DOHH2 (cell line): ENCODE measurements around the gene RAB43.
"Not testable (repeated sequence)": the region's sequence is repeated elsewhere in the genome, so short reads cannot be mapped to it uniquely, and the experiment has no call there.

Experiments
- H3F3A ChIP-seq: fragments of 200-600 bp; sonication (generic), shearing (Covaris generic); 2 replicates; pipeline ENCODE4 v1.6.0; 2016; ENCODE audit warnings: antibody characterized with exemption, mild to moderate bottlenecking; ENCODE audit not compliant: control insufficient read depth, insufficient read depth
- H3K27ac ChIP-seq: fragments of 200-600 bp; sonication (generic); 2 replicates; pipeline ENCODE4 v1.5.1; 2014; ENCODE audit warnings: low read depth, mild to moderate bottlenecking, low read length, moderate library complexity
- H3K27me3 ChIP-seq: fragments of 200-600 bp; sonication (generic); 2 replicates; pipeline ENCODE4 v1.6.1; 2014; ENCODE audit warnings: mild to moderate bottlenecking, low read length, mixed read lengths; ENCODE audit not compliant: control insufficient read depth
- H3K36me3 ChIP-seq: fragments of 200-600 bp; sonication (generic); 2 replicates; pipeline ENCODE4 v1.6.1; 2014; ENCODE audit warnings: mild to moderate bottlenecking, low read length, moderate library complexity, mixed read lengths; ENCODE audit not compliant: control insufficient read depth
- H3K4me1 ChIP-seq: fragments of 200-600 bp; sonication (generic); 2 replicates; pipeline ENCODE4 v1.6.1; 2014; ENCODE audit warnings: mild to moderate bottlenecking, low read length, mixed read lengths; ENCODE audit not compliant: control insufficient read depth
- H3K4me2 ChIP-seq: fragments of 200-600 bp; sonication (generic); 2 replicates; pipeline ENCODE4 v1.6.0; 2014; ENCODE audit warnings: mild to moderate bottlenecking, low read length, moderate library complexity
- H3K4me3 ChIP-seq: fragments of 200-600 bp; sonication (generic); 2 replicates; pipeline ENCODE4 v1.5.1; 2014; ENCODE audit warnings: mild to moderate bottlenecking, low read length, mixed read lengths
- H3K79me2 ChIP-seq: fragments of 200-600 bp; sonication (generic); 2 replicates; pipeline ENCODE4 v1.6.1; 2014; ENCODE audit warnings: mild to moderate bottlenecking, low read length, mixed read lengths; ENCODE audit not compliant: control insufficient read depth
- H3K9me2 ChIP-seq: fragments of 200-600 bp; sonication (generic); replicated peaks from 2 replicates; pipeline ENCODE4 v1.6.1; 2014; ENCODE audit warnings: mild to moderate bottlenecking, low read length, mixed read lengths; ENCODE audit not compliant: control insufficient read depth
- H3K9me3 ChIP-seq: fragments of 200-600 bp; sonication (generic); 2 replicates; pipeline ENCODE4 v1.6.1; 2014; ENCODE audit warnings: antibody characterized with exemption, low read length, mixed read lengths; ENCODE audit not compliant: control insufficient read depth, insufficient read depth
- H4K20me1 ChIP-seq: fragments of 200-600 bp; sonication (generic); 2 replicates; pipeline ENCODE4 v1.6.0; 2014; ENCODE audit warnings: low read depth, mild to moderate bottlenecking, antibody characterized with exemption, low read length, moderate library complexity; ENCODE audit not compliant: control insufficient read depth, insufficient read depth
- EZH2phosphoT487 ChIP-seq: fragments of 200-600 bp; sonication (generic); IDR thresholded peaks from 2 replicates; pipeline ENCODE4 v1.6.1; 2017; ENCODE audit warnings: borderline replicate concordance, mild to moderate bottlenecking, antibody characterized with exemption, low read length, moderate library complexity, mixed read lengths
- TF ChIP-seq, protein P1 (sequence below): fragments of 200-600 bp; sonication (generic); IDR thresholded peaks from one replicate; pipeline ENCODE4 v1.5.1; 2014; ENCODE audit warnings: antibody characterized with exemption, mild to moderate bottlenecking, low read depth, low read length; ENCODE audit not compliant: poor library complexity, severe bottlenecking

RAB43 gene

GRCh38 chr3:129116482-129116946 is 5.1 kb downstream of the RAB43 start:
- H3K4me3 ChIP-seq: no peak overlapping the region
- H3K4me2 ChIP-seq: no peak overlapping the region
- H3K27me3 ChIP-seq: no peaks in the 10 kb centered on the region
- H3K4me1 ChIP-seq: peaks cover 25% of the 10 kb centered on the region
- peaks cover 7% of the 10 kb centered on the region for H3F3A ChIP-seq
- H3K36me3 ChIP-seq: no peaks in the 10 kb centered on the region
- H3K9me2 ChIP-seq: no peaks in the 10 kb centered on the region
- H3K27ac ChIP-seq: no peak overlapping the region
- TF ChIP-seq, protein P1, sequence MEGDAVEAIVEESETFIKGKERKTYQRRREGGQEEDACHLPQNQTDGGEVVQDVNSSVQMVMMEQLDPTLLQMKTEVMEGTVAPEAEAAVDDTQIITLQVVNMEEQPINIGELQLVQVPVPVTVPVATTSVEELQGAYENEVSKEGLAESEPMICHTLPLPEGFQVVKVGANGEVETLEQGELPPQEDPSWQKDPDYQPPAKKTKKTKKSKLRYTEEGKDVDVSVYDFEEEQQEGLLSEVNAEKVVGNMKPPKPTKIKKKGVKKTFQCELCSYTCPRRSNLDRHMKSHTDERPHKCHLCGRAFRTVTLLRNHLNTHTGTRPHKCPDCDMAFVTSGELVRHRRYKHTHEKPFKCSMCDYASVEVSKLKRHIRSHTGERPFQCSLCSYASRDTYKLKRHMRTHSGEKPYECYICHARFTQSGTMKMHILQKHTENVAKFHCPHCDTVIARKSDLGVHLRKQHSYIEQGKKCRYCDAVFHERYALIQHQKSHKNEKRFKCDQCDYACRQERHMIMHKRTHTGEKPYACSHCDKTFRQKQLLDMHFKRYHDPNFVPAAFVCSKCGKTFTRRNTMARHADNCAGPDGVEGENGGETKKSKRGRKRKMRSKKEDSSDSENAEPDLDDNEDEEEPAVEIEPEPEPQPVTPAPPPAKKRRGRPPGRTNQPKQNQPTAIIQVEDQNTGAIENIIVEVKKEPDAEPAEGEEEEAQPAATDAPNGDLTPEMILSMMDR: no peak
- no peak for TF ChIP-seq EZH2phosphoT487
- H4K20me1 ChIP-seq: no peaks in the 10 kb centered on the region
- H3K79me2 ChIP-seq: peaks cover 5% of the 10 kb centered on the region; the same call in 1 of the 2 replicates
- H3K9me3 ChIP-seq: no peaks in the 10 kb centered on the region

GRCh38 chr3:129114455-129114854 is 7.1 kb downstream of the RAB43 start:
- TF ChIP-seq, protein P1: no peak
- Histone ChIP-seq H4K20me1 (no peaks in the 10 kb centered on the region), H3K4me2 (no peak overlapping the region)

DNA sequence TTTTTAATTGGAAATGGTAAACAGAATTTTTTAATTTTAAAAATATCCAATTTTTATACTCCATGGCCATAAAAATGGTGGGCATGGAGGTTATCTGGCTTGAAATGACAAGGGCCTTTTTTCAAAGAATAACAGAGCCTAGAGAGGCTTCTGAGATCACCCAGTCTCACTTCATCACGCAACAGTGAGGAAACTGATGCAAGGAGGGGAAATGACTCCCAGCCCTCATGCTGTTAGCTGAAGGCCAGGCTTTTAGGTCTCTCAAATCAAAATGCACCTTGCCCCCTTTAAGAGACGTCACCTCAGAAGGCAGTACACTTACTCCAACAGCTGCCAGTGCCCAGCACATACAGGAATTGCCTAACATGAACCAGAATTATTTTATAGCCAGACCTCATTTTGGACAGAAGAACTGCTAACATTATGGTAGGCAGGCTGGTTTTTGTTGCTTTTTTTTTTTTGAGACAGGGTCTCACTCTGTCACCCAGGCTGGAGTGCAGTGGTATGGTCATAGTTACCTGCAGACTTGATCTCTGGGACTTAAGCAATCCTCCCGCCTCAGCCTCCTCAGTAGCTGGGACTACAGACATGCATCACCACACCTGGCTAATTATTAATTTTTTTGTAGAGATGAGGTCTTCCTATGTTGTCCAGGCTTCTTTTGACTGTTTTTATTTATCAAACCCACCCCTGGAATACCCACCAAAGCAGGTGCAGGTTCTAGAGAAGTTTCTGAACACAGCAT is 9.1 kb downstream of the RAB43 start:
- H3F3A ChIP-seq: no peaks in the 10 kb centered on the region
- no peaks in the 10 kb centered on the region for H4K20me1 ChIP-seq
- H3K4me3 ChIP-seq: no peak overlapping the region
- no peak overlapping the region for H3K4me2 ChIP-seq
- no peaks in the 10 kb centered on the region for H3K9me2 ChIP-seq
- TF ChIP-seq EZH2phosphoT487: no peak
- TF ChIP-seq, protein P1: no peak
- no peak overlapping the region for H3K27ac ChIP-seq
- H3K79me2 ChIP-seq: no peaks in the 10 kb centered on the region
- H3K27me3 ChIP-seq: no peaks in the 10 kb centered on the region
- peaks cover 11% of the 10 kb centered on the region for H3K4me1 ChIP-seq
- H3K9me3 ChIP-seq: no peaks in the 10 kb centered on the region
- no peaks in the 10 kb centered on the region for H3K36me3 ChIP-seq

More at GRCh38 chr3:129114455-129114854, 7.1 kb downstream of the RAB43 start:
- no peak overlapping the region for H3K4me3 ChIP-seq
- H3K9me2 ChIP-seq: no peaks in the 10 kb centered on the region
- no peaks in the 10 kb centered on the region for H3K36me3 ChIP-seq
- H3K4me1 ChIP-seq: peaks cover 12% of the 10 kb centered on the region
- H3F3A ChIP-seq: no peaks in the 10 kb centered on the region
- no peaks in the 10 kb centered on the region for H3K27me3 ChIP-seq
- H3K27ac ChIP-seq: no peak overlapping the region
- H3K9me3 ChIP-seq: no peaks in the 10 kb centered on the region
- 0 out of 2 replicates have a peak, but pooled peaks cover 2% of the 10 kb centered on the region for H3K79me2 ChIP-seq

- not testable (repeated sequence) for H3K4me2 ChIP-seq, H3K4me3 ChIP-seq, H3K36me3 ChIP-seq, H3K79me2 ChIP-seq, H3K27ac ChIP-seq, H4K20me1 ChIP-seq, H3K27me3 ChIP-seq, H3F3A ChIP-seq, H3K4me1 ChIP-seq, H3K9me3 ChIP-seq, H3K9me2 ChIP-seq
Measured at GRCh38 chr3:129111076-129111780, 10.4 kb downstream of the RAB43 start.
